NK-92 (cell line): ENCODE data around the gene DNAJC17.

Experiments
- DNase-seq: peaks from one replicate; lab custom pipeline; 2025; ENCODE audit not compliant: unreplicated experiment; lab: John Stamatoyannopoulos, UW

Gene DNAJC17

GRCh38 chr15:40743921-40744814 lies 63.1 kb downstream of the DNAJC17 start:
- no peak for DNase-seq

- no peak for DNase-seq
These were observed 63.8 kb downstream of the DNAJC17 start for GRCh38 chr15:40743485-40743901.

DNA sequence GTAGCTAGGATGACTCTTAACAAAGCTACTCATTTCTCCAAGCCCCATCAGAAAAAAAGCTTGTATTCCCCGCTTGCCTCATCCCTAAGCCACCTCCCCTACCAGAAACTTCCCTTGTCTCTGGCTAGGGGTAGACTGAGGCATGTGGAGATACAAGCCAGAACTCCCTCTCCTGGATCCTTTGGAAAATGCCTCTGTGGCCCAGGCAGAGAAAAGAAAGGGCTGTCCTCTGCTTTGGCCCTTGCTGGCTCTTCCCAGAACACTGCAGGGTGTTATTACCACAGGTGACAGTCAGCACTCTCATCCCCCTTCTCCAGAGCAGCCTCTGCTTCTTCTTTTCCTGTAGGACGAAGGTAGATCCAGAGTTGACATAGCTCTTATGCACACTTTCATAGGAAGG lies 67.4 kb downstream of the DNAJC17 start:
- no peak for DNase-seq

GRCh38 chr15:40739047-40739446 lies 68.2 kb downstream of the DNAJC17 start:
- DNase-seq: no peak

- no peak for DNase-seq
These were observed 70.2 kb downstream of the DNAJC17 start for GRCh38 chr15:40737048-40737447.

- no peak for DNase-seq
These were observed 70.7 kb downstream of the DNAJC17 start for GRCh38 chr15:40736575-40736974.

DNA sequence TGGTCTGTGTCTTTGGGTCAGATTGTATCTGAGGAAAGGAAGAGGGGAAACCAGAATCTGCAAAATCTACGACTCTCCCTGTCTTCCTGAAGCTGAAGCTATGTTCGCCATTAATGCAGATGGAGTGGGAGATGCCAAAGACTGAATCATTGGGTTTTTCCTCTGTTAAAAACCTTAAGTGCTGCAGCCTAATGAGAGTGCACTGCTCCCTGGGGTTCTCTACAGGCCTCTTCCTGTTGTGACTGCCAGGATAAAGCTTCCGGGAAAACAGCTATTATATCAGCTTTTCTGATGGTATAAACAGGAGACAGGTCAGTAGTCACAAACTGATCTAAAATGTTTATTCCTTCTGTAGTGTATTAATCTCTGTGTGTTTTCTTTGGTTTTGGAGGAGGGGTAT lies 76.2 kb downstream of the DNAJC17 start:
- no peak for DNase-seq

- no peak for DNase-seq
These were observed 83.4 kb downstream of the DNAJC17 start for GRCh38 chr15:40723919-40724318.

- DNase-seq: no peak
These were observed 84.3 kb downstream of the DNAJC17 start for GRCh38 chr15:40722934-40723333.

DNA sequence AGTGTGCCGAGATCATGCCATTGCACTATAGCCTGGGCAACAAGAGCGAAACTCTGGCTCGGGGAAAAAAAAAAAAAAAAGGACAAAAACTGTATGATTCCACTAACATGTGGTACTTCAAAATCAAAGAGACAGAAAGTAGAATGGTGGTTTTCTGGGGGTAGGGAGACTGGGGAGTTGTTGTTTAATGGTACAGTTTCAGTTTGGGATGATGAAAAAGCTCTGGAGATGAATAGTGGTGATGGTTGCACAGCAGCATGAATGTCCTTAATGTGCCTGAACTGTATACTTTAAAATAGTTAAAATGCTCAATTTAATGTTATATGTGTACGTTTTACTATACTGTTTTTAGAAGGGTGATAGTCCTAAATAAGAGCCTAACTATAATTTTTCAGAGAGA lies 84.9 kb downstream of the DNAJC17 start:
- no peak for DNase-seq

- DNase-seq: no peak
These were observed 85.6 kb downstream of the DNAJC17 start for GRCh38 chr15:40721701-40722100.

DNA sequence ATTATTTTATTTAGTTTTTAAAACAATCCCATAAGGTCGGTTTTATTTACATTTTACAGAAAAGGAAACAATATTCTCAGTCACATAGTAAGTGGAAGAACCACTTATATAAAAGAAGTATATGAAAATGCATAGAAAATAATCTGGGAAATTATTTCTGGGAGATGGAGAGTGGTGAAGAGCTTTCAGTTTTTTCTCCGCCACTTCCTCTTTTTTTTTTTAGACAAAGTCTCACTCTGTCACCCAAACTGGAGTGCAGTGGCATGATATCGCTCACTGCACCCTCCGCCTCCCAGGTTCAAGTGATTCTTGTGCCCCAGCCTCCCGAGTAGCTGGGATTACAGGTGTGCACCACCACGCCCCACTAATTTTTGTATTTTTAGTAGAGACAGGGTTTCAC lies 91.1 kb downstream of the DNAJC17 start:
- no peak for DNase-seq
